HUES64 (cell line): ENCODE data around the gene PRKAG2.

Experiments used
- H3K27ac ChIP-seq: 2 replicates; pipeline ENCODE4 v1.7.0; 2013; ENCODE audit warnings: low read depth, low read length, inconsistent platforms
- H3K27me3 ChIP-seq: 2 replicates; pipeline ENCODE4 v1.6.1; 2013; ENCODE audit warnings: mild to moderate bottlenecking, low read length; ENCODE audit not compliant: insufficient read depth
- H3K36me3 ChIP-seq: 2 replicates; pipeline ENCODE4 v1.6.1; 2013; ENCODE audit warnings: mild to moderate bottlenecking, low read length; ENCODE audit not compliant: insufficient read depth
- H3K4me1 ChIP-seq: 2 replicates; pipeline ENCODE4 v1.6.1; 2013; ENCODE audit warnings: mild to moderate bottlenecking, low read length, moderate library complexity; ENCODE audit not compliant: insufficient read depth
- H3K4me3 ChIP-seq: 2 replicates; pipeline ENCODE4 v1.5.1; 2013; ENCODE audit warnings: mild to moderate bottlenecking, low read length, moderate library complexity
- H3K9ac ChIP-seq: 2 replicates; pipeline ENCODE4 v1.6.1; 2013; ENCODE audit warnings: mild to moderate bottlenecking, low read depth, low read length
- H3K9me3 ChIP-seq: 2 replicates; pipeline ENCODE4 v1.6.1; 2013; ENCODE audit warnings: low read depth, low read length; ENCODE audit not compliant: insufficient read depth
- WGBS: fragments of 150-250, 120-280 bp; methylation state at CpG from one replicate; pipeline ENCODE4 v1.1.7; 2013; ENCODE audit warnings: missing lambda C conversion rate; 5-methylcytosine and 5-hydroxymethylcytosine counted together

PRKAG2 gene

GRCh38 chr7:151836191-151836926 is 40.6 kb downstream of the PRKAG2 start:
- Histone ChIP-seq H3K9me3 (no peaks in the 10 kb centered on the region), H3K4me3 (no peak overlapping the region), H3K36me3 (no peaks in the 10 kb centered on the region), H3K9ac (no peak overlapping the region), H3K27me3 (no peaks in the 10 kb centered on the region), H3K27ac (no peak overlapping the region), H3K4me1 (peaks cover 11% of the 10 kb centered on the region; the same call in 1 of the 2 replicates)
- WGBS: 92% methylated on average over 16 of the region's 16 CpGs

GRCh38 chr7:151835636-151836035 is 41.3 kb downstream of the PRKAG2 start:
- Histone ChIP-seq H3K4me3 (no peak overlapping the region), H3K9me3 (no peaks in the 10 kb centered on the region), H3K9ac (no peak overlapping the region), H3K27me3 (no peaks in the 10 kb centered on the region), H3K36me3 (no peaks in the 10 kb centered on the region), H3K27ac (no peak overlapping the region), H3K4me1 (peaks cover 11% of the 10 kb centered on the region; the same call in 1 of the 2 replicates)
- WGBS: 92% methylated on average over 9 of the region's 9 CpGs

DNA sequence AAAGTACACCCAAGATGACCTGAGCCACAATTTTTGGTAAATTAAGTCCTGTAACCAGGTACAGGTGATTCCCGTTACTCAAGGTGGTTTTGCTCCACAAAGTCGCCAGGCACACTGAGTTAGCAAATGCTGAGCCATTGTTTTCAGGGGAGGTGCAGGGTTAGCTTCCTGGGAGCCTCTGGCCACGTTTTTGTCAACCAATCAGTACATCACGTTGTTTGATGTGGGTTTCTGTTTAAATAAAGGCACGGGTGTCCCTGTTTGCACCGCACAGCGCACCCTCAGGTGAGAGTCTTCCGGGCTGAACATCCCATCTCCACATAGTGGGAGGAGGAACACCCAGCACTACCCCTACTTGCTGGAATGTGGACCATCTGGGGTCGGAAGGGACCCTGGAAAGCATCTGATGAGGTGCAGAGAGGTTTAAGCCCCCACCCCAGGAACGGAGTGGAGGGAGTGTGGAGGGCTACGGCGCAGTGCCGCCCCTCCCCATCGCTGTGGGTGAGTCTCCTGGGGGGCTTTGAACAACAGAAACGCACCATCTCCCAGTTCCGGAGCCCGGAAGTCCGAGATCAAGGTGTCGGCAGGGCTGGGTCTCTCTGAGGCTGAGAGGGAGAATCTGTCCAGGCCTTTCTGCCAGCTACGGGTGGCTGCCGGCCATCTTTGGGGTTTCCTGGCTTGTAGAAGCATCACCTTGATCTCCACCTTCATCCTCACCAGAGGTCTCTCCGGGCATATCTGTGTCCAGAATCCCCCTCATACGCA is 42.5 kb downstream of the PRKAG2 start:
- H3K4me1 ChIP-seq: peaks cover 11% of the 10 kb centered on the region; the same call in 1 of the 2 replicates
- H3K27ac ChIP-seq: no peak overlapping the region
- no peaks in the 10 kb centered on the region for H3K27me3 ChIP-seq
- H3K9me3 ChIP-seq: no peaks in the 10 kb centered on the region
- no peaks in the 10 kb centered on the region for H3K36me3 ChIP-seq
- no peak overlapping the region for H3K4me3 ChIP-seq
- 87% methylated on average over 22 of the region's 23 CpGs for WGBS
- H3K9ac ChIP-seq: no peak overlapping the region

GRCh38 chr7:151833691-151834090 is 43.2 kb downstream of the PRKAG2 start:
- peaks cover 11% of the 10 kb centered on the region; the same call in 1 of the 2 replicates for H3K4me1 ChIP-seq
- no peaks in the 10 kb centered on the region for H3K36me3 ChIP-seq
- H3K27me3 ChIP-seq: no peaks in the 10 kb centered on the region
- no peak overlapping the region for H3K4me3 ChIP-seq
- no peak overlapping the region for H3K9ac ChIP-seq
- no peaks in the 10 kb centered on the region for H3K9me3 ChIP-seq
- H3K27ac ChIP-seq: no peak overlapping the region
- WGBS: 89% methylated on average over 3 of the region's 7 CpGs

- Histone ChIP-seq H3K27ac (no peak overlapping the region), H3K36me3 (no peaks in the 10 kb centered on the region), H3K27me3 (no peaks in the 10 kb centered on the region), H3K4me3 (no peak overlapping the region), H3K4me1 (peaks cover 11% of the 10 kb centered on the region; the same call in 1 of the 2 replicates), H3K9ac (no peak overlapping the region), H3K9me3 (no peaks in the 10 kb centered on the region)
- WGBS: 88% methylated on average over 14 of the region's 14 CpGs
Measured at GRCh38 chr7:151833213-151833651, 43.7 kb downstream of the PRKAG2 start.

- Histone ChIP-seq H3K4me1 (peaks cover 6% of the 10 kb centered on the region; the same call in 1 of the 2 replicates), H3K4me3 (no peak overlapping the region), H3K36me3 (no peaks in the 10 kb centered on the region), H3K9me3 (no peaks in the 10 kb centered on the region), H3K27me3 (no peaks in the 10 kb centered on the region), H3K27ac (no peak overlapping the region), H3K9ac (no peak overlapping the region)
- WGBS: 94% methylated on average over 11 of the region's 11 CpGs
Measured at GRCh38 chr7:151832656-151833055, 44.3 kb downstream of the PRKAG2 start.

GRCh38 chr7:151832138-151832537 is 44.8 kb downstream of the PRKAG2 start:
- Histone ChIP-seq H3K4me1 (0 out of 2 replicates have a peak, but pooled peaks cover under 1% of the 10 kb centered on the region), H3K27ac (no peak overlapping the region), H3K9me3 (no peaks in the 10 kb centered on the region), H3K36me3 (no peaks in the 10 kb centered on the region), H3K27me3 (no peaks in the 10 kb centered on the region), H3K4me3 (no peak overlapping the region), H3K9ac (no peak overlapping the region)
- 90% methylated on average over 5 of the region's 5 CpGs for WGBS

GRCh38 chr7:151831606-151832005 is 45.3 kb downstream of the PRKAG2 start:
- no peaks in the 10 kb centered on the region for H3K27me3 ChIP-seq
- no peaks in the 10 kb centered on the region for H3K4me1 ChIP-seq
- no peaks in the 10 kb centered on the region for H3K36me3 ChIP-seq
- no peak overlapping the region for H3K4me3 ChIP-seq
- H3K9me3 ChIP-seq: no peaks in the 10 kb centered on the region
- H3K27ac ChIP-seq: no peak overlapping the region
- 90% methylated on average over 13 of the region's 13 CpGs for WGBS
- no peak overlapping the region for H3K9ac ChIP-seq

DNA sequence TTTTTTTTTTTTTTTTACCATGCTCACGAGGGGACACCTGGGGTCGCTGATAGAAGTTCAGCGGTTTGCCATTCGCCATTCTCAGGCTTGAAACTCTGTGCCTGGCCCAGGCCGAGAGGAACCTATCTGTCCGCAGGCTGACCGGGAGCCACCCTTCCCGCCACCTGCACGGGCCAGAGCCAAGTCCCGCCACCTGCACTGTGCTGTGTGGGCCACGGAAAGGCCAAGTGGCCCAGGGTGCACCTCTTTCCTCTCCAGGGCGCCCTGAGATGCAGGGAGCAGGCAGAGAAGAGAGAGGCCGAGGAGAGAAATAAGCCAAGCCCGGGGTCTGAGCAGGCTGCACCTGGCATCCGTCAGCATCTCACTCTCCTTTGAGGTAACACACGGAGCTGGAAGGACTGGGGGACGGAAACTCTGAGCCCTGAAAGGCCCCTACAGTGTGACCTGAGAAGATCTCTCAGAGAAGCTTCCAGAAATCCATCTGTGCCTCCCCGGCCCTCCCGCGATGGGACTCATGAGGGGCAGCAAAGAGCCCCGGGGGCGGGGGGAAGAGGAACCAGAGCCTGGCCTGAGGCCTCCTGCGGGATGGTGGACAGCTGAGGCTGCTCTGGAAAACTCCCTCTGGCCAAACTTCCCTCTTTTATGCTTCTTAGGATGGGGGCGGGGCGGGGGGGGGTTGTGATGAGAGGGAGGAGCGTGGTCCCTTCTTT is 46.6 kb downstream of the PRKAG2 start:
- Histone ChIP-seq H3K27ac (no peak overlapping the region), H3K9ac (no peak overlapping the region), H3K4me1 (no peaks in the 10 kb centered on the region), H3K36me3 (no peaks in the 10 kb centered on the region), H3K4me3 (no peak overlapping the region), H3K27me3 (no peaks in the 10 kb centered on the region), H3K9me3 (no peaks in the 10 kb centered on the region)
- WGBS: 83% methylated on average over 23 of the region's 26 CpGs

GRCh38 chr7:151829707-151830106 is 47.2 kb downstream of the PRKAG2 start:
- Histone ChIP-seq H3K27me3 (no peaks in the 10 kb centered on the region), H3K9ac (no peak overlapping the region), H3K9me3 (no peaks in the 10 kb centered on the region), H3K4me3 (no peak overlapping the region), H3K4me1 (no peaks in the 10 kb centered on the region), H3K36me3 (no peaks in the 10 kb centered on the region), H3K27ac (no peak overlapping the region)
- 91% methylated on average over 12 of the region's 13 CpGs for WGBS

- H3K36me3 ChIP-seq: no peaks in the 10 kb centered on the region
- no peak overlapping the region for H3K27ac ChIP-seq
- 95% methylated on average over 7 of the region's 8 CpGs for WGBS
- H3K4me3 ChIP-seq: no peak overlapping the region
- H3K27me3 ChIP-seq: no peaks in the 10 kb centered on the region
- no peaks in the 10 kb centered on the region for H3K4me1 ChIP-seq
- H3K9ac ChIP-seq: no peak overlapping the region
- no peaks in the 10 kb centered on the region for H3K9me3 ChIP-seq
Measured at GRCh38 chr7:151827620-151828019, 49.3 kb downstream of the PRKAG2 start.
